ENCODE data around the gene TRIM48.

DNA sequence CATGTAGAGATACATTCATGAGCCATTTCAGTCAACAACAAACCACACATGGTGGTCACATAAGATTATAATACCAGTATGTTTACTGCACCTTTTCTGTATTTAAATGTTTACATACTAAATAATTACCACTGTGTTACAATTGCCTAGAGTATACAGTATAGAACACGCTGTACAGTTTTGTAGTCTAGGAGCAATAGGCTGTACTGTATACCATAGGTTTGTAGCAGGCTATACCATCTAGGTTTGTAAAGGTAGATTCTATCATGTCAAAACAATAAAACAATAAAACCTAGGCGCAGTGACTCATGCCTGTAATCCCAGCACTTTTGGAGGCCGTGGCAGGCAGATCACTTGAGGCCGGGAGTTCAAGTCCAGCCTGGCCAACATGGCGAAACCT lies 1.1 kb downstream of the TRIM48 start:
- TF ChIP-seq, protein P1, sequence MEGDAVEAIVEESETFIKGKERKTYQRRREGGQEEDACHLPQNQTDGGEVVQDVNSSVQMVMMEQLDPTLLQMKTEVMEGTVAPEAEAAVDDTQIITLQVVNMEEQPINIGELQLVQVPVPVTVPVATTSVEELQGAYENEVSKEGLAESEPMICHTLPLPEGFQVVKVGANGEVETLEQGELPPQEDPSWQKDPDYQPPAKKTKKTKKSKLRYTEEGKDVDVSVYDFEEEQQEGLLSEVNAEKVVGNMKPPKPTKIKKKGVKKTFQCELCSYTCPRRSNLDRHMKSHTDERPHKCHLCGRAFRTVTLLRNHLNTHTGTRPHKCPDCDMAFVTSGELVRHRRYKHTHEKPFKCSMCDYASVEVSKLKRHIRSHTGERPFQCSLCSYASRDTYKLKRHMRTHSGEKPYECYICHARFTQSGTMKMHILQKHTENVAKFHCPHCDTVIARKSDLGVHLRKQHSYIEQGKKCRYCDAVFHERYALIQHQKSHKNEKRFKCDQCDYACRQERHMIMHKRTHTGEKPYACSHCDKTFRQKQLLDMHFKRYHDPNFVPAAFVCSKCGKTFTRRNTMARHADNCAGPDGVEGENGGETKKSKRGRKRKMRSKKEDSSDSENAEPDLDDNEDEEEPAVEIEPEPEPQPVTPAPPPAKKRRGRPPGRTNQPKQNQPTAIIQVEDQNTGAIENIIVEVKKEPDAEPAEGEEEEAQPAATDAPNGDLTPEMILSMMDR (conservative IDR thresholded peaks at IDR 0.05 in 1 of 2, IDR thresholded peaks at IDR 0.05 in 1 of 2; ENCODE audit: extremely low read depth in 1 of 2, insufficient read depth in 1 of 2, low read depth in 1 of 2, low read length in 2 of 2) = no peak
- no peak for TF ChIP-seq EZH2 (IDR thresholded peaks at IDR 0.05; ENCODE audit: borderline replicate concordance, low read length)

Data from mammary epithelial cell (primary cell).